HG03558 (cell line): ENCODE measurements around the gene XIAP.
"Not testable (repeated sequence)": the region's sequence is repeated elsewhere in the genome, so short reads cannot be mapped to it uniquely, and the experiment has no call there.

Experiments used
- ATAC-seq: cut with Tn5 transposase; IDR thresholded peaks from one replicate; pipeline ENCODE4 v1.9.1; 2021; ENCODE audit warnings: moderate number of reproducible peaks; ENCODE audit not compliant: unreplicated experiment; ENCODE audit errors: extremely low read depth

Gene XIAP

GRCh38 chrX:123873956-123874355, 14.1 kb downstream of the XIAP start:
- ATAC-seq = no peak

GRCh38 chrX:123876177-123876576, 16.3 kb downstream of the XIAP start:
- no peak for ATAC-seq

- no peak for ATAC-seq
Observed at GRCh38 chrX:123876844-123877243, 17.0 kb downstream of the XIAP start.

- peak; percentile 86 for ATAC-seq
Observed at GRCh38 chrX:123878252-123878721, 18.4 kb downstream of the XIAP start.

GRCh38 chrX:123881330-123881729, 21.5 kb downstream of the XIAP start:
- ATAC-seq = no peak

GRCh38 chrX:123882391-123882790, 22.5 kb downstream of the XIAP start:
- no peak for ATAC-seq

- ATAC-seq = no peak
Observed at GRCh38 chrX:123884809-123885408, 25.1 kb downstream of the XIAP start.

- ATAC-seq = no peak
Observed at GRCh38 chrX:123899701-123900100, 39.8 kb downstream of the XIAP start.

- not testable (repeated sequence) for ATAC-seq
Observed at GRCh38 chrX:123903261-123903660, 43.4 kb downstream of the XIAP start.

- ATAC-seq = no peak
Observed at GRCh38 chrX:123905332-123905731, 45.5 kb downstream of the XIAP start.

GRCh38 chrX:123906557-123907316, 46.9 kb downstream of the XIAP start:
- ATAC-seq = no peak

- ATAC-seq = no peak
Observed at GRCh38 chrX:123909523-123909922, 49.7 kb downstream of the XIAP start.

GRCh38 chrX:123917069-123917468, 57.2 kb downstream of the XIAP start:
- no peak for ATAC-seq

- ATAC-seq = no peak
Observed at GRCh38 chrX:123918106-123918721, 58.4 kb downstream of the XIAP start.

GRCh38 chrX:123920105-123920785, 60.4 kb downstream of the XIAP start:
- no peak for ATAC-seq

GRCh38 chrX:123923211-123923610, 63.4 kb downstream of the XIAP start:
- ATAC-seq = no peak

GRCh38 chrX:123924186-123924585, 64.3 kb downstream of the XIAP start:
- ATAC-seq = no peak

GRCh38 chrX:123927845-123928244, 68.0 kb downstream of the XIAP start:
- no peak for ATAC-seq

GRCh38 chrX:123932055-123932454, 72.2 kb downstream of the XIAP start:
- ATAC-seq = not testable (repeated sequence)

- ATAC-seq = no peak
Observed at GRCh38 chrX:123943074-123943473, 83.2 kb downstream of the XIAP start.

- no peak for ATAC-seq
Observed at GRCh38 chrX:123943488-123943887, 83.6 kb downstream of the XIAP start.
